CD4-positive, alpha-beta T cell (primary cell): Measurements from ENCODE around the gene GPR156. TPM values are rescaled to one million over a fixed set of nuclear protein-coding genes. Genes with fewer than 3 reads are reported as not detected.

ENCODE experiments used
- ATAC-seq: fragments of 200-7000 bp; cut with Tn5 transposase; one replicate; pipeline ENCODE4 v1.10.0; 2022; ENCODE audit warnings: mild to moderate bottlenecking; ENCODE audit not compliant: poor library complexity
- CTCF ChIA-PET: fragments of 350-600 bp; sonication (Branson Sonifier 250); formaldehyde crosslinking; loops from one replicate; lab custom pipeline; 2021; ENCODE audit warnings: antibody characterized with exemption, inconsistent platforms; lab: Charles Lee
- POLR2A ChIA-PET: fragments of 350-600 bp; sonication (Branson Sonifier 250); formaldehyde crosslinking; loops from one replicate; lab custom pipeline; 2021; ENCODE audit warnings: antibody characterized with exemption, inconsistent platforms; lab: Charles Lee
- DNase-seq, 14 experiments: peaks; one replicate each; pipeline ENCODE4 v3.0.0-alpha.2; 2013 to 2020; ENCODE audit warnings: mixed read lengths in 2 of 14
- H3K27ac ChIP-seq, 2 donors: one replicate each; pipeline versions ENCODE4 v1.5.1 to v1.7.0; 2013; ENCODE audit warnings: low read length in 2 of 2, low read depth in 1 of 2, mild to moderate bottlenecking in 1 of 2
- H3K27me3 ChIP-seq, 2 experiments: 1 replicate in 1 of 2; 2 replicates in 1 of 2; pipeline versions ENCODE4 v1.6.1 to v1.7.0; 2013; ENCODE audit warnings: low read length in 2 of 2, control low read depth in 1 of 2, mild to moderate bottlenecking in 1 of 2, moderate library complexity in 1 of 2; ENCODE audit not compliant: insufficient read depth in 2 of 2, control insufficient read depth in 1 of 2
- H3K36me3 ChIP-seq: one replicate; pipeline ENCODE4 v1.6.1; 2013; ENCODE audit warnings: low read length, control low read depth; ENCODE audit not compliant: insufficient read depth
- H3K4me1 ChIP-seq: one replicate; pipeline ENCODE4 v1.6.1; 2013; ENCODE audit warnings: low read length, control low read depth; ENCODE audit not compliant: insufficient read depth
- H3K4me3 ChIP-seq: one replicate; pipeline ENCODE4 v1.5.1; 2013; ENCODE audit warnings: mild to moderate bottlenecking, low read length, moderate library complexity
- H3K9me3 ChIP-seq, 2 experiments: 1 replicate in 1 of 2; 2 replicates in 1 of 2; pipeline versions ENCODE4 v1.6.1 to v1.7.0; 2013; ENCODE audit warnings: low read length in 2 of 2, mild to moderate bottlenecking in 2 of 2, control low read depth in 1 of 2, moderate library complexity in 1 of 2; ENCODE audit not compliant: control insufficient read depth in 1 of 2, insufficient read depth in 1 of 2
- H3K27ac Mint-ChIP-seq: one replicate; pipeline ENCODE4 v1.8.0; 2020; ENCODE audit warnings: mixed read lengths
- H3K27me3 Mint-ChIP-seq: one replicate; pipeline ENCODE4 v1.8.0; 2021; ENCODE audit warnings: mixed read lengths
- H3K36me3 Mint-ChIP-seq: one replicate; pipeline ENCODE4 v1.8.0; 2021; ENCODE audit warnings: low read depth, mixed read lengths
- H3K4me1 Mint-ChIP-seq: one replicate; pipeline ENCODE4 v1.8.0; 2021; ENCODE audit warnings: low read depth, mixed read lengths
- H3K4me3 Mint-ChIP-seq: one replicate; pipeline ENCODE4 v1.8.0; 2020; ENCODE audit warnings: mild to moderate bottlenecking, mixed read lengths
- H3K9me3 Mint-ChIP-seq: one replicate; pipeline ENCODE4 v1.8.0; 2020; ENCODE audit warnings: mixed read lengths
- intact Hi-C, 2 experiments: fragments of 100-400 bp; cut with DNase I in 1 of 2; cut with micrococcal nuclease in 1 of 2; formaldehyde crosslinking; loops; one replicate each; pipeline versions ENCODE4 v1.15.1 to v1.9.0; 2023 to 2025; cut with DNase I, micrococcal nuclease
- total RNA-seq, 174 experiments: library from RNA in 2 of 174; stranded (reverse) in 2 of 174; gene quantifications; one replicate each; pipeline ENCODE4 v1.2.3 and lab custom pipeline; 2021 to 2026
- TF ChIP-seq, protein P1 (sequence below): fragments of 200-600 bp; IDR thresholded peaks from one replicate; pipeline ENCODE4 v1.8.0; 2022; ENCODE audit warnings: antibody characterized with exemption, mild to moderate bottlenecking

Gene GPR156
- total RNA-seq, 2 experiments from 2014 or later: 0.17 to 0.27 TPM

DNA sequence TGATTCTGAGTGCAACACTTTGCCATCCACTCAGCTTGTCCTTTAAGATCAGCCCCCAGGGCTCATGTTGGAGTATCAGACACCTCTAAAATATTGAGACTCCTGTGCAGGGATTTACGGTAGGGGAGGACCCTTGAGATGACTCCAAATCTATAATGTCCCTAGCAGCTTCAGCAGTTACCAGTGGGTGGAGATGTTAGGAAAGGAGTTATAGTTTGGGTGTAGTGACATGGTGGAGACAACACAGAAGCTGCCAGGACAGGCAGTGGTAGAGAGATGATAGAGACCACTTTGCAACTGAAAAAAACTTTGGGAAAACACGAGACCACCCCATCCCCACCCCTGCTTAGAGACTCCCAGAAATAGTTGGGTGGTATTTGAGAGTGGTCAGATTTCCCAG lies 147.5 kb downstream of the GPR156 start:
- no peaks in the 10 kb centered on the region for H3K36me3 Mint-ChIP-seq
- no peaks in the 10 kb centered on the region for H3K4me1 ChIP-seq
- no peaks in the 10 kb centered on the region for H3K36me3 ChIP-seq
- no peaks in the 10 kb centered on the region for H3K27me3 ChIP-seq
- H3K27me3 Mint-ChIP-seq: no peaks in the 10 kb centered on the region
- no peak for DNase-seq
- H3K4me3 ChIP-seq: no peak overlapping the region
- no peak overlapping the region for H3K27ac ChIP-seq
- intact Hi-C loops: no loop called here
- ChIA-PET CTCF (interaction anchor here (1.7 kb wide), 1 partner anchor 10 kb away, joined by 5 read pairs; no protein-coding TSS in a partner anchor), POLR2A (no interaction called here)
- TF ChIP-seq, protein P1, sequence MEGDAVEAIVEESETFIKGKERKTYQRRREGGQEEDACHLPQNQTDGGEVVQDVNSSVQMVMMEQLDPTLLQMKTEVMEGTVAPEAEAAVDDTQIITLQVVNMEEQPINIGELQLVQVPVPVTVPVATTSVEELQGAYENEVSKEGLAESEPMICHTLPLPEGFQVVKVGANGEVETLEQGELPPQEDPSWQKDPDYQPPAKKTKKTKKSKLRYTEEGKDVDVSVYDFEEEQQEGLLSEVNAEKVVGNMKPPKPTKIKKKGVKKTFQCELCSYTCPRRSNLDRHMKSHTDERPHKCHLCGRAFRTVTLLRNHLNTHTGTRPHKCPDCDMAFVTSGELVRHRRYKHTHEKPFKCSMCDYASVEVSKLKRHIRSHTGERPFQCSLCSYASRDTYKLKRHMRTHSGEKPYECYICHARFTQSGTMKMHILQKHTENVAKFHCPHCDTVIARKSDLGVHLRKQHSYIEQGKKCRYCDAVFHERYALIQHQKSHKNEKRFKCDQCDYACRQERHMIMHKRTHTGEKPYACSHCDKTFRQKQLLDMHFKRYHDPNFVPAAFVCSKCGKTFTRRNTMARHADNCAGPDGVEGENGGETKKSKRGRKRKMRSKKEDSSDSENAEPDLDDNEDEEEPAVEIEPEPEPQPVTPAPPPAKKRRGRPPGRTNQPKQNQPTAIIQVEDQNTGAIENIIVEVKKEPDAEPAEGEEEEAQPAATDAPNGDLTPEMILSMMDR: no peak
- peaks cover 0 to 3% of the 10 kb centered on the region in 2 experiments for H3K9me3 ChIP-seq
- H3K27ac Mint-ChIP-seq: no peak overlapping the region
- no peaks in the 10 kb centered on the region for H3K9me3 Mint-ChIP-seq
- no peak for ATAC-seq
- no peaks in the 10 kb centered on the region for H3K4me1 Mint-ChIP-seq
- no peak overlapping the region for H3K4me3 Mint-ChIP-seq

DNA sequence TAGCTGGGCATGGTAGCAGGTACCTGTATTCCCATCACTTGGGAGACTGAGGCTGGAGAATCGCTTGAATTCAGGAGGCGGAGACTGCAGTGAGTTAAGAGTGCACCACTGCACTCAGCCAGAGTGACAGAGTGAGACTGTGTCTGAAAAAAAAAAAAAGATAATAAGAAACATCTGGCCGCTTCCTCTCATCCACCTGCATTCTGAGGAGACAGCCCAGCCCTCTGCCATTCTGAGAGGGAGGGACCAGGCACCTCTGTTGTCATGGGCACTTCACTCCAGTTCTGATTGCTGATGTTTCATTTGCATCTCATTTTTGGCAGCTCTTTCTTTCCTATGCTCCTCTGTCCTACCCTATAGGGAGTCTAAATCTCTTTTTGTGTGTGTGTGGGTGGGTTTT lies 154.4 kb downstream of the GPR156 start:
- Mint-ChIP-seq H3K27ac (no peak overlapping the region), H3K9me3 (no peaks in the 10 kb centered on the region), H3K4me1 (no peaks in the 10 kb centered on the region), H3K4me3 (no peak overlapping the region), H3K36me3 (no peaks in the 10 kb centered on the region), H3K27me3 (no peaks in the 10 kb centered on the region)
- Histone ChIP-seq H3K4me3 (no peak overlapping the region), H3K27ac (no peak overlapping the region), H3K9me3 (no peaks in the 10 kb centered on the region), H3K36me3 (no peaks in the 10 kb centered on the region), H3K27me3 (no peaks in the 10 kb centered on the region), H3K4me1 (no peaks in the 10 kb centered on the region)
- ChIA-PET CTCF (no interaction called here), POLR2A (no interaction called here)
- TF ChIP-seq, protein P1: no peak
- no peak for DNase-seq
- intact Hi-C loops: no loop called here
- ATAC-seq: no peak

DNA sequence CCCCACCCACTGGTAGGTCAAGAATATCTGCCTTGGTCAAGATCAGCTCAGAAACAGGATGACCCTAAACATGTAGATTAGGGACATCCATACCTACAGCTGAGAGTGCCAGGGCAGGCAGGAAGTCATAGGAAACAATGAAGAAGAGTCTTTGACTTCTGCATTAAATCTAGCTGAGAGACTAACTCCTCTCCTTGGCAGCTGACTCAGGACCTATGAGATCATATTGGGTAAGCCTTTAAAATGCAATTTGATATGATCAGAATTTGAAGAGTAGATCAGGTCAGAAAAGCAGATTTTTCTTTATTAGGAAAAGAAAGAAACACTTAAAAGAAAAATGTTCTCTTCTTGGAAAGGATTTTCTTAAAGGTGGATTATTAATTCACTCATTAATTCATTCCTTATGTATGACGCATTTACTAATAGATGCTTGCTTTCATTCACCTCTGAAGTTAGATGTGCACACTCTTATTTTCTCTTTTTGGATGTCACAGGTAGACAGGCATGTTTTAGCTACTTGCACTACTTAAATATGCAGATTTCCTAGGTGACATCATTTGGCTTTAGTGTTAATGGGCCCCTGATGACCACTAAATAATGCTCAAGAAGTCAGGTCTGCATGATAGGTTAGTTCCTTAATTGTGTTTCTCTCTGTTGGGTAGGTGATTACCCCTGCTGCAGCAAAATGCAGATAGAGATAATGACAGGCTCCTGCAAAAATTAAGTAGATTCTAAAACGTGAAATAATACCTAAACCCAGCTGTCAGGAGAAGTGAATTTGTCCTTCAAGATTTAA lies 155.1 kb downstream of the GPR156 start:
- TF ChIP-seq, protein P1: no peak
- ChIA-PET POLR2A (no interaction called here), CTCF (no interaction called here)
- H3K36me3 Mint-ChIP-seq: no peaks in the 10 kb centered on the region
- H3K4me1 ChIP-seq: no peaks in the 10 kb centered on the region
- H3K9me3 Mint-ChIP-seq: no peaks in the 10 kb centered on the region
- intact Hi-C loops: no loop called here
- H3K27me3 ChIP-seq: no peaks in the 10 kb centered on the region
- no peak overlapping the region for H3K4me3 ChIP-seq
- ATAC-seq: no peak
- no peak overlapping the region for H3K4me3 Mint-ChIP-seq
- no peaks in the 10 kb centered on the region for H3K4me1 Mint-ChIP-seq
- no peaks in the 10 kb centered on the region for H3K36me3 ChIP-seq
- DNase-seq: no peak
- no peak overlapping the region for H3K27ac Mint-ChIP-seq
- H3K27ac ChIP-seq: no peak overlapping the region
- H3K27me3 Mint-ChIP-seq: no peaks in the 10 kb centered on the region
- no peaks in the 10 kb centered on the region for H3K9me3 ChIP-seq
